Liver (tissue), 3 donors: Measurements from ENCODE around the gene NFIB.

ENCODE experiments used
- EGR1 ChIP-seq, 2 donors: IDR thresholded peaks; 2 replicates each; pipeline ENCODE4 v1.6.1; 2016 to 2018; ENCODE audit warnings: antibody characterized with exemption in 2 of 2, low read depth in 2 of 2
- FOXA1 ChIP-seq: IDR thresholded peaks from 2 replicates; pipeline ENCODE4 v1.6.1; 2016; ENCODE audit warnings: antibody characterized with exemption
- GABPA ChIP-seq, 2 donors: IDR thresholded peaks in 1 of 2; conservative IDR thresholded peaks in 1 of 2; 2 replicates each; pipeline ENCODE4 v1.6.1; 2016; ENCODE audit warnings: antibody characterized with exemption in 2 of 2, mild to moderate bottlenecking in 1 of 2, moderate library complexity in 1 of 2
- JUND ChIP-seq, 2 donors: IDR thresholded peaks; 2 replicates each; pipeline ENCODE4 v1.6.1; 2016; ENCODE audit warnings: antibody characterized with exemption in 2 of 2
- RAD21 ChIP-seq, 2 donors: IDR thresholded peaks; 2 replicates each; pipeline ENCODE4 v1.6.1; 2016; ENCODE audit warnings: antibody characterized with exemption in 2 of 2, mild to moderate bottlenecking in 2 of 2
- REST ChIP-seq: IDR thresholded peaks from 2 replicates; pipeline ENCODE4 v1.6.1; 2016; ENCODE audit warnings: antibody characterized with exemption, mild to moderate bottlenecking
- RXRA ChIP-seq, 2 donors: IDR thresholded peaks; 2 replicates each; pipeline ENCODE4 v1.6.1; 2017 to 2018; ENCODE audit warnings: antibody characterized with exemption in 2 of 2, mild to moderate bottlenecking in 1 of 2
- SP1 ChIP-seq: IDR thresholded peaks from 2 replicates; pipeline ENCODE4 v1.6.1; 2018; ENCODE audit warnings: antibody characterized with exemption, mild to moderate bottlenecking
- TAF1 ChIP-seq: conservative IDR thresholded peaks from 2 replicates; pipeline ENCODE4 v1.6.1; 2016; ENCODE audit warnings: antibody characterized with exemption, mild to moderate bottlenecking
- YY1 ChIP-seq: IDR thresholded peaks from 2 replicates; pipeline ENCODE4 v1.6.1; 2016; ENCODE audit warnings: antibody characterized with exemption, mild to moderate bottlenecking
- TF ChIP-seq, protein P1 (sequence below): fragments of 150-350 bp; IDR thresholded peaks from 2 replicates; pipeline ENCODE4 v1.5.1; 2017; ENCODE audit warnings: improper control_type of control experiment, low read depth, low read length; ENCODE audit not compliant: missing input control
- TF ChIP-seq, protein P2 (sequence below): IDR thresholded peaks from 2 replicates; pipeline ENCODE4 v1.6.1; 2016; ENCODE audit warnings: antibody characterized with exemption
- TF ChIP-seq, protein P3 (sequence below): IDR thresholded peaks from 2 replicates; pipeline ENCODE4 v1.6.1; 2016; ENCODE audit warnings: antibody characterized with exemption
- TF ChIP-seq, protein P4 (sequence below): IDR thresholded peaks from 2 replicates; pipeline ENCODE4 v1.6.1; 2016; ENCODE audit warnings: antibody characterized with exemption
- donor health status: healthy.
- donor health status: healthy.

GRCh38 chr9:14353222-14354056 is 39.5 kb upstream of the NFIB start:
- TF ChIP-seq, protein P1, sequence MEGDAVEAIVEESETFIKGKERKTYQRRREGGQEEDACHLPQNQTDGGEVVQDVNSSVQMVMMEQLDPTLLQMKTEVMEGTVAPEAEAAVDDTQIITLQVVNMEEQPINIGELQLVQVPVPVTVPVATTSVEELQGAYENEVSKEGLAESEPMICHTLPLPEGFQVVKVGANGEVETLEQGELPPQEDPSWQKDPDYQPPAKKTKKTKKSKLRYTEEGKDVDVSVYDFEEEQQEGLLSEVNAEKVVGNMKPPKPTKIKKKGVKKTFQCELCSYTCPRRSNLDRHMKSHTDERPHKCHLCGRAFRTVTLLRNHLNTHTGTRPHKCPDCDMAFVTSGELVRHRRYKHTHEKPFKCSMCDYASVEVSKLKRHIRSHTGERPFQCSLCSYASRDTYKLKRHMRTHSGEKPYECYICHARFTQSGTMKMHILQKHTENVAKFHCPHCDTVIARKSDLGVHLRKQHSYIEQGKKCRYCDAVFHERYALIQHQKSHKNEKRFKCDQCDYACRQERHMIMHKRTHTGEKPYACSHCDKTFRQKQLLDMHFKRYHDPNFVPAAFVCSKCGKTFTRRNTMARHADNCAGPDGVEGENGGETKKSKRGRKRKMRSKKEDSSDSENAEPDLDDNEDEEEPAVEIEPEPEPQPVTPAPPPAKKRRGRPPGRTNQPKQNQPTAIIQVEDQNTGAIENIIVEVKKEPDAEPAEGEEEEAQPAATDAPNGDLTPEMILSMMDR: peak; percentile 89
- TF ChIP-seq RAD21 (IDR thresholded peaks at IDR 0.05) (peak; percentile 95 to 96), YY1 (no peak), REST (no peak), JUND (IDR thresholded peaks at IDR 0.05) (no peak), SP1 (no peak), RXRA (IDR thresholded peaks at IDR 0.05) (no peak), TAF1 (no peak), GABPA (IDR thresholded peaks at IDR 0.05 in 1 of 2, conservative IDR thresholded peaks at IDR 0.05 in 1 of 2) (no peak), EGR1 (IDR thresholded peaks at IDR 0.05; ENCODE audit: low read depth in 2 of 2) (no peak), FOXA1 (no peak)
- TF ChIP-seq, protein P2, sequence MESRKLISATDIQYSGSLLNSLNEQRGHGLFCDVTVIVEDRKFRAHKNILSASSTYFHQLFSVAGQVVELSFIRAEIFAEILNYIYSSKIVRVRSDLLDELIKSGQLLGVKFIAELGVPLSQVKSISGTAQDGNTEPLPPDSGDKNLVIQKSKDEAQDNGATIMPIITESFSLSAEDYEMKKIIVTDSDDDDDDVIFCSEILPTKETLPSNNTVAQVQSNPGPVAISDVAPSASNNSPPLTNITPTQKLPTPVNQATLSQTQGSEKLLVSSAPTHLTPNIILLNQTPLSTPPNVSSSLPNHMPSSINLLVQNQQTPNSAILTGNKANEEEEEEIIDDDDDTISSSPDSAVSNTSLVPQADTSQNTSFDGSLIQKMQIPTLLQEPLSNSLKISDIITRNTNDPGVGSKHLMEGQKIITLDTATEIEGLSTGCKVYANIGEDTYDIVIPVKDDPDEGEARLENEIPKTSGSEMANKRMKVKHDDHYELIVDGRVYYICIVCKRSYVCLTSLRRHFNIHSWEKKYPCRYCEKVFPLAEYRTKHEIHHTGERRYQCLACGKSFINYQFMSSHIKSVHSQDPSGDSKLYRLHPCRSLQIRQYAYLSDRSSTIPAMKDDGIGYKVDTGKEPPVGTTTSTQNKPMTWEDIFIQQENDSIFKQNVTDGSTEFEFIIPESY: no peak
- TF ChIP-seq, protein P3, sequence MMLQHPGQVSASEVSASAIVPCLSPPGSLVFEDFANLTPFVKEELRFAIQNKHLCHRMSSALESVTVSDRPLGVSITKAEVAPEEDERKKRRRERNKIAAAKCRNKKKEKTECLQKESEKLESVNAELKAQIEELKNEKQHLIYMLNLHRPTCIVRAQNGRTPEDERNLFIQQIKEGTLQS: no peak
- TF ChIP-seq, protein P4, sequence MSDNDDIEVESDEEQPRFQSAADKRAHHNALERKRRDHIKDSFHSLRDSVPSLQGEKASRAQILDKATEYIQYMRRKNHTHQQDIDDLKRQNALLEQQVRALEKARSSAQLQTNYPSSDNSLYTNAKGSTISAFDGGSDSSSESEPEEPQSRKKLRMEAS: no peak
